ENCODE results near the gene BATF2. TPM values are rescaled to one million over a fixed set of nuclear protein-coding genes. Genes with fewer than 3 reads are reported as not detected.

Gene BATF2
- total and polyA plus RNA-seq, 9 of the 15 experiments (the other 6 are each of a cell fraction or from before 2014, with no cell fraction given), result 1.7 to 8.9 (median 6.4) TPM

- no peaks in the 10 kb centered on the region for H4K20me1 ChIP-seq (replicated peaks; ENCODE audit: control insufficient read depth, insufficient read depth, low read length)
- no peak overlapping the region for H3K27ac ChIP-seq (ENCODE audit: extremely low read depth, low read depth, low read length)
- no peaks in the 10 kb centered on the region for H3K9me3 ChIP-seq (replicated peaks; ENCODE audit: control insufficient read depth, insufficient read depth, low read depth, low read length)
- 43% methylated on average over 1 of the region's 2 CpGs for WGBS (ENCODE audit: insufficient coverage, low coverage, missing lambda C conversion rate)
- no peak for DNase-seq (ENCODE audit: extremely low read depth in 1 of 4, low spot score in 3 of 4)
- FAIRE-seq, result no peak
- BruUV-seq (replicated peaks), result no TSS peak
- H3K79me2 ChIP-seq (ENCODE audit: control insufficient read depth, insufficient read depth, low read length), result no peaks in the 10 kb centered on the region
- H3K4me2 ChIP-seq (ENCODE audit: insufficient read depth, low read length), result no peak overlapping the region
- peaks cover 24% of the 10 kb centered on the region; the same call in 1 of the 3 replicates for H3K36me3 ChIP-seq (ENCODE audit: control insufficient read depth, insufficient read depth, low read length)
- H3K4me1 ChIP-seq (replicated peaks in 1 of 2; ENCODE audit: control insufficient read depth in 2 of 2, insufficient read depth in 2 of 2, low read length in 2 of 2), result peaks cover 0 to 10% of the 10 kb centered on the region in 2 experiments; a peak in 2 of 5 replicates
- ChIA-PET CTCF (ENCODE audit: low intra/inter-chr PET ratio) (no interaction called here), POLR2A (no interaction called here)
- TF ChIP-seq DACH1 (IDR thresholded peaks at IDR 0.05; ENCODE audit: partially characterized antibody) (no peak), NEUROD1 (IDR thresholded peaks at IDR 0.05; ENCODE audit: borderline replicate concordance, low read depth, low read length, partially characterized antibody) (no peak), ADNP (tag; IDR thresholded peaks at IDR 0.05) (no peak), PHB (CRISPR knock-in tag; IDR thresholded peaks at IDR 0.05) (no peak), BCOR (IDR thresholded peaks at IDR 0.05) (peak; percentile 69), ZFP36 (IDR thresholded peaks at IDR 0.05; ENCODE audit: low read depth, low read length, partially characterized antibody) (peak; percentile 48), KDM1A (IDR thresholded peaks at IDR 0.05) (0 out of 4 replicates have a peak, but pooled peaks of 1 of the 2 experiments have one; percentile 26), RBM25 (IDR thresholded peaks at IDR 0.05; ENCODE audit: low read depth, low read length, severe bottlenecking) (peak; percentile 28)
- no peak overlapping the region for H2AFZ ChIP-seq (ENCODE audit: low read depth, low read length)
- intact Hi-C loops (cut with micrococcal nuclease) (no loop called here), in situ Hi-C loops (cut with MboI) (no loop called here)
- no peaks in the 10 kb centered on the region for H3K9me1 ChIP-seq (ENCODE audit: control insufficient read depth, insufficient read depth, low read length)
- H3K27me3 ChIP-seq (ENCODE audit: control insufficient read depth in 2 of 2, insufficient read depth in 2 of 2, low read length in 2 of 2), result no peaks in the 10 kb centered on the region
- no peak overlapping the region for H3K4me3 ChIP-seq
- H3K9ac ChIP-seq (ENCODE audit: insufficient read depth in 1 of 2, low read depth in 2 of 2, low read length in 2 of 2), result no peak overlapping the region
- no peak for ATAC-seq
These were observed 37.7 kb upstream of the BATF2 start for GRCh38 chr11:65034423-65034822.
